Neural progenitor cell (in vitro differentiated cells): Measurements from ENCODE around the gene TNNT3. TPM values are rescaled to one million over a fixed set of nuclear protein-coding genes. Genes with fewer than 3 reads are reported as not detected.

Experiments
- DNase-seq: peaks from one replicate; pipeline ENCODE4 v3.0.0-alpha.2; 2016; ENCODE audit warnings: low spot score
- H2AFZ ChIP-seq: fragments of 200-600 bp; sonication (generic); replicated peaks from 2 replicates; pipeline ENCODE4 v1.6.1; 2016; ENCODE audit warnings: antibody characterized with exemption
- H3F3A ChIP-seq: fragments of 200-600 bp; sonication (generic); 2 replicates; pipeline ENCODE4 v1.6.1; 2016; ENCODE audit warnings: antibody characterized with exemption, low read depth
- H3K27ac ChIP-seq: fragments of 200-600 bp; sonication (generic); 2 replicates; pipeline ENCODE4 v1.5.1; 2016; ENCODE audit warnings: mild to moderate bottlenecking
- H3K27me3 ChIP-seq: fragments of 200-600 bp; sonication (generic); 2 replicates; pipeline ENCODE4 v1.6.1; 2016; ENCODE audit warnings: mild to moderate bottlenecking, moderate library complexity
- H3K36me3 ChIP-seq: fragments of 200-600 bp; sonication (generic); 2 replicates; pipeline ENCODE4 v1.5.1; 2016
- H3K4me1 ChIP-seq: fragments of 200-600 bp; sonication (generic); 2 replicates; pipeline ENCODE4 v1.6.1; 2016; ENCODE audit warnings: mixed run types
- H3K4me2 ChIP-seq: fragments of 200-600 bp; sonication (generic); 2 replicates; pipeline ENCODE4 v1.6.1; 2016
- H3K4me3 ChIP-seq: fragments of 200-600 bp; sonication (generic); 2 replicates; pipeline ENCODE4 v1.5.1; 2016
- H3K79me2 ChIP-seq: fragments of 200-600 bp; sonication (generic); 2 replicates; pipeline ENCODE4 v1.6.1; 2016; ENCODE audit warnings: low read depth
- H3K9ac ChIP-seq: fragments of 200-600 bp; sonication (generic); 2 replicates; pipeline ENCODE4 v1.6.1; 2016
- H3K9me3 ChIP-seq: fragments of 200-600 bp; sonication (generic); 2 replicates; pipeline ENCODE4 v1.5.1; 2016; ENCODE audit warnings: low read depth
- H4K20me1 ChIP-seq: fragments of 200-600 bp; sonication (generic); 2 replicates; pipeline ENCODE4 v1.6.1; 2016; ENCODE audit warnings: low read depth
- H3K27ac Mint-ChIP-seq: 3 replicates; pipeline ENCODE4 v1.8.0; 2021; ENCODE audit warnings: mixed read lengths
- H3K27me3 Mint-ChIP-seq: 2 replicates; pipeline ENCODE4 v1.8.0; 2022; ENCODE audit warnings: low read depth, mild to moderate bottlenecking, inconsistent platforms, moderate library complexity, mixed read lengths; ENCODE audit not compliant: insufficient read depth
- H3K36me3 Mint-ChIP-seq: 3 replicates; pipeline ENCODE4 v1.8.0; 2021; ENCODE audit warnings: mixed read lengths
- H3K4me1 Mint-ChIP-seq: 3 replicates; pipeline ENCODE4 v1.8.0; 2021; ENCODE audit warnings: mixed read lengths
- H3K4me3 Mint-ChIP-seq: 3 replicates; pipeline ENCODE4 v1.8.0; 2021; ENCODE audit warnings: mild to moderate bottlenecking, moderate library complexity, mixed read lengths
- H3K9me3 Mint-ChIP-seq: 3 replicates; pipeline ENCODE4 v1.8.0; 2020; ENCODE audit warnings: mixed read lengths
- CTCF ChIP-seq: fragments of 200-600 bp; sonication (generic); IDR thresholded peaks from 2 replicates; pipeline ENCODE4 v1.5.1; 2017; ENCODE audit warnings: antibody characterized with exemption, mild to moderate bottlenecking
- EZH2 ChIP-seq: fragments of 200-600 bp; sonication (generic); IDR thresholded peaks from 2 replicates; pipeline ENCODE4 v1.6.1; 2017; ENCODE audit warnings: antibody characterized with exemption, mild to moderate bottlenecking, moderate library complexity
- EZH2phosphoT487 ChIP-seq: fragments of 200-600 bp; sonication (generic); IDR thresholded peaks from 2 replicates; pipeline ENCODE4 v1.6.1; 2017; ENCODE audit warnings: antibody characterized with exemption
- total RNA-seq: library from RNA; depleted of rRNA; stranded (reverse); fragments of >200 nt; gene quantifications from 2 replicates; pipeline ENCODE4 v1.2.3, GENCODE V29; 2015; ENCODE audit warnings: low replicate concordance

TNNT3 gene
- total RNA-seq, 1 donor from 2014 or later, result 0.92 TPM

DNA sequence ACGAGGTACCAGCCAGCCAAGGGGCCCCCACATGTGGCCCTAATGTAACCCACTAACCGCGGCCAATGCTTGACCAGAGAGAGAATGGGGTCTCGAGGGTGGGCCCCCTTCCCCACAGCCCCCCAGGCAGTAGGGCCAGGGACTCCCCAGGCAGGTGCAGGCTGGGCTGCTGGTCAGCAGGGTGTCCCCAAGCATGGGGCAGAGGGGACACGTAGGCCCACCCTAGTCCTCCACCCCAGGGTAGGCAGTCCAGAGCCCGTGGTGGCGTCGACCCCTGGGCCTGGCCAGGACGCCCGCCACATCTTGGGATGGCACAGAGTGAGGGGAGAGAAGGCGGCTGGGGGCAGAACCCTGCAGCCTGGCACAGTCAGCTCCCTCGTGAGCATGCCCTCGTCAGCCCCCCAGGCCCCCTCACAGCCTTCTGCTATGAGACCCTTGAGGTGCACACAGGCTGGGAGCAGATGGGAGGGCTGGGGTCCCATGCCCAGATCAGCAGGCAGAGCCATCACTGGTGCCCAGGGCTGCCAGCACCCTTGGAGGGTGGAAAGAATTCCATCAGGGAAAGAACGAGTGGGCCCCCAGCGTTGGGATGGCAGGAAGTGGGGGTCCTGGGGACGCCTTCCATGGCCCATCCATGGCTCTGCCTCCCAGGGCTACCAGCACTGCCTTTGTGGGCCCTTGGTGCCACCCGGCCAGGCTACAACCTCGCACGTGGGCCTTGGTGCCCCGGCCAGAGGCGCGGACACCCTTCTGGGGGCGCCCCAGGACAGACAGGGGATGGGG, 6.1 kb downstream of the TNNT3 start:
- Mint-ChIP-seq H3K9me3 (no peaks in the 10 kb centered on the region), H3K27ac (no peak overlapping the region), H3K4me1 (peaks cover 14% of the 10 kb centered on the region), H3K36me3 (no peaks in the 10 kb centered on the region), H3K4me3 (no peak overlapping the region), H3K27me3 (peaks cover 6% of the 10 kb centered on the region)
- Histone ChIP-seq H4K20me1 (no peaks in the 10 kb centered on the region), H3K36me3 (no peaks in the 10 kb centered on the region), H3F3A (no peaks in the 10 kb centered on the region), H3K27me3 (no peaks in the 10 kb centered on the region), H3K9ac (no peak overlapping the region), H3K4me1 (peaks cover 4% of the 10 kb centered on the region), H3K4me3 (no peak overlapping the region), H3K4me2 (no peak overlapping the region), H3K27ac (no peak overlapping the region), H3K79me2 (no peaks in the 10 kb centered on the region), H3K9me3 (no peaks in the 10 kb centered on the region), H2AFZ (no peak overlapping the region)
- no peak for DNase-seq
- TF ChIP-seq EZH2 (no peak), CTCF (no peak)

DNA sequence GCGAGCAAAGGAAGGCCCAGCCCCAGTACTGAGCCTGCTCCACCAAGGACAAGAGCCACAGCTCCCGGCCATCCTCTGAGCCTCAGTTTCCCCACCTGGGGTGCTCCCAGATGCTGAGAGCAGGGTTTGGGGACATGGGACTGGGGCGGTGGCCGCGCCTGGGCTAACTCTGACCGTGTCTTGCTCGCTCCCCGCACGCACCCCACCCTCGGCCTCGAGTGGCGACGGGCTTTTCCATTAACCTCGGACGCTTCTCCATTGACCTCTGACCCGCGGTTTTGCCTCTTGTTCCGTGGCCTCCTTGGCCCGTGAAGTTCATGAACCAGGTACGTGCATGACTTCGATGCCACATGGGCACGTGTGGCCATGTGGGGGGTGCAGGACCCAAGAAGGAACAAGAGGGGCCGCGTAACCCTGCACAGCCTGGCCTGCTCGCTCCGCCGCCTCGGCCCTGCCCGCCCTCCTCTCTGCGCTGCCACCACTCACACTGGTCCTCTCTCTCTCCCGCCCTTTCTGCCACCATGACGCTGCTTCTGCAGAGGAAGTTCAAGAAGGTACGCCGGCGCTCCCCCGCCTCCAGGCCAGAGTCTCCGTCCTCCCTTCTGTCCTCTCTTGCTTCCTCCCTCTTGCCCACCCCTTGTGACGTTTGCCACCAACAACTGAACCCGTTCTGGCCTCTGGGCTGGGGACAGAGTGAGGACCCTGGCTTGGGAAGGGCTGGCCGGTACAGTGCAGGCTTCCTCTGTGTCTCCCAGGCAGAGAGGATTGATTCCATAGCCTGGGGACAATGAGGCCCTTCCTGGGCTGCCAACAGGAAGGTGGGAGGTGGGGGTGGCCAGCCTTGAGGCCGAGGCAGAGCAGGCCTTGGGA, 6.9 kb downstream of the TNNT3 start:
- Histone ChIP-seq H3K9me3 (no peaks in the 10 kb centered on the region), H3K79me2 (no peaks in the 10 kb centered on the region), H3K27me3 (no peaks in the 10 kb centered on the region), H3K4me2 (no peak overlapping the region), H2AFZ (peak overlapping the region; percentile 57), H3K36me3 (no peaks in the 10 kb centered on the region), H3F3A (no peaks in the 10 kb centered on the region), H3K4me1 (peaks cover 4% of the 10 kb centered on the region), H3K27ac (no peak overlapping the region), H3K9ac (no peak overlapping the region), H3K4me3 (no peak overlapping the region), H4K20me1 (no peaks in the 10 kb centered on the region)
- TF ChIP-seq CTCF, result no peak
- DNase-seq, result peak; percentile 2
- Mint-ChIP-seq H3K36me3 (no peaks in the 10 kb centered on the region), H3K4me3 (no peak overlapping the region), H3K4me1 (peaks cover 12% of the 10 kb centered on the region), H3K27me3 (peaks cover 6% of the 10 kb centered on the region), H3K27ac (peak overlapping the region; percentile 88), H3K9me3 (no peaks in the 10 kb centered on the region)

GRCh38 chr11:1927026-1927847, 7.7 kb downstream of the TNNT3 start:
- Histone ChIP-seq H3K27me3 (no peaks in the 10 kb centered on the region), H4K20me1 (no peaks in the 10 kb centered on the region), H3K4me3 (no peak overlapping the region), H3F3A (no peaks in the 10 kb centered on the region), H3K79me2 (no peaks in the 10 kb centered on the region), H3K27ac (no peak overlapping the region), H3K36me3 (no peaks in the 10 kb centered on the region), H3K9ac (no peak overlapping the region), H2AFZ (peak overlapping the region; percentile 57), H3K4me1 (peaks cover 4% of the 10 kb centered on the region), H3K9me3 (no peaks in the 10 kb centered on the region), H3K4me2 (no peak overlapping the region)
- Mint-ChIP-seq H3K4me1 (peaks cover 14% of the 10 kb centered on the region), H3K9me3 (no peaks in the 10 kb centered on the region), H3K27ac (no peak overlapping the region), H3K36me3 (no peaks in the 10 kb centered on the region), H3K27me3 (peaks cover 10% of the 10 kb centered on the region), H3K4me3 (no peak overlapping the region)
- peak; percentile 2 for DNase-seq
- TF ChIP-seq CTCF (no peak), EZH2phosphoT487 (no peak), EZH2 (no peak)
